GM19467 (cell line): ENCODE data around the gene GSTM5.
"Not testable (repeated sequence)": the region's sequence is repeated elsewhere in the genome, so short reads cannot be mapped to it uniquely, and the experiment has no call there.

ENCODE experiments used
- ATAC-seq: cut with Tn5 transposase; IDR thresholded peaks from one replicate; pipeline ENCODE4 v1.9.1; 2021; ENCODE audit warnings: mild to moderate bottlenecking, moderate library complexity; ENCODE audit not compliant: unreplicated experiment

GSTM5 gene

DNA sequence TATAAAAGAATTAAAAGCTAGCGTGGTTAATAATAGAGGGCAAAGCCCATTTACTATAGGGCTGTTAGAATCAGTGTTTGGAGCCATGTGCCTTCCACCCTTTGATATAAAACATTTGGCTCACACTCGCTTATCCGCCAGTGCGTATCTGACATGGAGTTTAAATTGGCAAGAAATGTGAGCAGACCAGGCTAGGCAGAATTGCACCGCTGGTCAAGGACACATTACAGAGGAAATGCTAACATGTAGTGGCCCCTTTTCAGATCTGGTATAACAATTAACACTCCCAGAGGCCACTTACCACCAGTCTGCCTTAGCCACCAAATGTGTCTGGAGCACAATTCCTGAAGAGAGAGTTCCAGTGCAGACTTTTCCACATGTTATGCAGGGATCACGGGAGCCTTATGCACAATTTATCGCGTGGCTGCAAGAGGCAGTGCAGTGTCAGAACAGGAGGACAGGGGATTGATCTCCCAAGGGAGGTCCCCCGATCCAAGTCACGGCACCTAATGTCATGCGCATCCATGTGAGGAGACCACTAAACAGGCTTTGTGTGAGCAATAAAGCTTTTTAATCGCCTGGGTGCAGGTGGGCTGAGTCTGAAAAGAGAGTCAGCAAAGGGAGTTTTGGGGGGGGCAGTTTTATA is 14.8 kb downstream of the GSTM5 start:
- no peak for ATAC-seq

DNA sequence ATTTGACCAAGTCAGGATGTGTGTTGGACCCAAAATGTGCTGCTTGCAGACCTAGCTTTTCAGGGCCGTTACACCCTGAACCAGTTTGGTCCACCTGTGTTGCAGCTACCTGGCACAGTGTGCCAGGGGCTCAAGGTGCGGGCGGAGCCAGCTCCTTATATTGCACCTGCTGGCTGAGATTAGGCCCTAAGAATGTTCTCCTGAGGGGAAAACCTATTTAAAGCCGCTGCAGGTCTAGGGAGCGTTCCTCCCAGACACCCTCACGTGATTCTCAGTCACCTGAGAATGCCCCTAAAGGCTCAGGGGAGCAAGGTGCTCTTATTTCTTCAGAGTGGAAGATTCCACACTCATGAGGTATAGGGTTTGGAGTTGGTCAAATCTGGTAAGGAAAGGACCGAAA is 16.8 kb downstream of the GSTM5 start:
- no peak for ATAC-seq

DNA sequence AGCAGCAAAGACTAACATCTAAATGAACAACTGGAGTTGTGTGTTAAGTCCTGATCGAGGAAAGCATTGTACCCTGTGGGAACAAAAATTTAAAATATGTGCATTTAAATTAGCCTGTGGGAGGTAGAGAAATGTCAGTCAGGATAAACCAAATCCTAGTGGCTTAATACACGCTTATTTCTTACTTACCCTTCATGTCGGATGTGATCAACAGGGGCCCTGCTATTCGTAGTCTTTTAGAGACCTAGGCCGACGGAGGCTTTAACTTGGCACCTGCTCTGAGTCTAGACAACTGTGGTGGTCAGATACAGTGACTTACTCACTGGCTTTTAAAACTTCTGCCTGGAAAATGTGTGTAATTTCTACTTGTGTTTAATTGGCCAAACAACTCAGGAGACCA is 18.6 kb downstream of the GSTM5 start:
- ATAC-seq, result no peak

DNA sequence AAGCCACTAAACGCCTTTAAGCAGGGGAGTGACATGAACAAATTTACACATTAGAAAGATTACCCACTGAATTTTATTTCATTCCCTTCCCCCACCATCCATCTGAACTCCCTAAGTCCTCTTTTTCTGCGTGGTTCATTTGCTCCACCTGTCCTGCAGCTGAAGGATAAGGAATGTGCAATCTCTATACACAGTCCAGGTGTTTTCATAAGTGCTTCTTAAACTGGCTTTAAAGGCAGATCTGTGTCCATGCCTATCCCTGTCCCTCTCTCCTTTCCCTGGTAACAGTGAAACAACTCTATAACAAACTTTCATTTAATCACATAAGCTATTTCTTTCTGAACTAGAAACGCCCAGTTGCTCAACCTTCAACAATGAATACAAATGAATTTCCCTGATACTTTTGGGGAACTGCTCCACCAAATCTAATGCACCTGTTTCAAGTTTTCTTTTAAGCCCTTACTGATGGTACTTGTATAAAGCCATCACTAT is 20.4 kb downstream of the GSTM5 start:
- no peak for ATAC-seq

DNA sequence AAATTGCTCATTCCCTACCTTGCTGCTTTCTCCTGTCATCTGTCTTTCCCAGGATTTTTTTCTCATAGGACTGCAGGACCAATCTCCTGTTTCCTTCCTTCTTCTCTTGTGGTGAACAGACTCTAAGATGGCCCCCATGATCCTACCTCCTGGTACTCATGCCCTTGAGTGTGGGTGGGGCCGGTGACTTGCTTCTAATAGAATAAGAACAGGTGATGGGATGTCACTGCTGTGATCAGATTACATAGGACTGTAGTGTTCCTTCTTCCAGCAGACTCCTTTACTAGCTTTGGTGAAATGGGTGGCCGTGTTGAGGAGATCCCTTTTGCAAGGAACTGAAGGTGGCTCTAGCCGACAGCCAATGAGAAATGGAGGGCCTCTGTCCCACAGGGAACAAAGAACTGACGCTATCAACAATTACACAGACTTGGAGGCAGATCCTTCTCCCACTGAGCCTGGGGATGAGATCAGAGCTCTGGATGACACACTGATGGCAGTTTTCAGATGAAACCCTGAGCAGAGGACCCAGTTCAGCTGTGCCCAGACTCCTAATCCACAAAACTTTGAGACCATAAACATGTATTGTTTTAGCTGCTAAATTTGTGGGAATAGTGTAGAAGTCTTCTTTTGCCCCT is 21.3 kb downstream of the GSTM5 start:
- no peak for ATAC-seq

DNA sequence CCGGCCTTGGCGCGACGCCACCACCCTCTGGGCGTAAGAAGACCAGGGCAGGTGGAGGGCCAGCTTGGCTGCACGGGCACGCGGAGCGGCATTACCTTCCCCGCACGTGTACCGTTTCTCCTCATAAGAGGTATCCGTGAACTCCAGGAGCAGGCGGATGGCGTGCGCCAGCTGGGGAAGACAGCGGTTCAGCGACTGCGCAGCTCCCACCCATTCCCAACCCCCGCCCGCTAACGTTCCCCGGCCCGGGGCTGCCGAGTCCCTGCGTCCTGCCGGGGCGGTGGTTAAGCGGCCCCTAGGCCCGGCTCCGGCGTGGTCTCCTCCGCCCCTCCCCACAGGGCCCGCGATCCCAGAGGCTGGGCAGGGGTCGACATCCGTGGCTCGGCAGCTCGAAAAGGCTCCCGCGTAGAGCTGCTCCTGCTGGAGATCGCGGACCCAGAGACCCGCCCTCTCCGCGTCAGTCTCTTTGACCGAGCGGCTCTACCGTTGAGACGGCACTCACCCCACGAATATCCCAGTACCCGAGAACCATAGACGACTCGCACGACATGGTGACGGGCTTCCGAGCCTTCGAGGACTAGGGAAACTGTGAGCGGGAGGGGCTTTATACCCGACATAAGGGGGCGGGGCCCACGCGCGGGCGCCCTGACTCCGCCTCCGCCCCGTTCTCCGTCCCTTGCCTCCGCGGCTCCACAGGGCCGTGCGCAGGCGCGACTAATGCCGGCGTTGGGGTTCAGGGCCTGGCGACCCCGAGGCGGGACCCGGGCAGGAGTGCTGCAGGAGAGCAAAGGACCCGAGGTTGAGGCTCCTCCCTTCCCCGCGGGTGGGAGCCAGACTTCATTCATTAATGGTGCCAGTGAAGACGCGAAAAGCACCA is 27.9 kb downstream of the GSTM5 start:
- peak; percentile 59 for ATAC-seq

DNA sequence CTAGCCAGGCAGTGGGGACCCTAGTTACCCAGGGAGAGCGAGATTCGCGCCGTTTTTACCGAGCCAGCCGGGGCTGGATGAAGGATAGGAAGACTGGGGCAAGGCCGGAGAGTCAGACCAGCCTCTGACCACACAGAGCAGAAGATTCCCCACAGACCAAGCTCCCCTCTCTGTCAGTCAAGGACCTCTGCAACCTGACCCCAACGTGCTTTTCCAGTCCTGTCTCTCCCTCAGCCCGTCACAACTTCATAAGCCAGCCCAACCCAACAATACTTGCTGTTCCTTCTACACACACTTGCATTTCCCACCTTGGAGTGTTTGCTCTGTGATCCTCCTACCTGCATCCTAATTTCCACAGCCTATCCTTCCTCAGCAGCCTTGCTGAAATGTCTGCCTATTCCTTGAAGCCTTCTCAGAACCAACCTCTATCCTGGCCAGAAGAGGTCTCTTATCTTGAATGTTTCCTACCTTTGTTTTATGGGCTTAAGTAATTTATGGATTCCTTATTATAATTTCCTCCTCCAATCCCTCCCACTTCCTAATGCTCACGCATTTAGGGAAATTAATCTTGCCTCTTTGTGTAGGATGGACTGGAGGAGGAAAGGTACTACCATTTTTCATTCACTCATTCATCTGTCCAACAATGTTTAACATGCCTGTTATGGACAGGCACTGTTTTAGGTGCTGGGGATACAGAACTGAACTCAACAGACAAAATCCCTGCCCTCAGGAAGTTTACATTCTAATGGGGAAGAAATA is 28.7 kb downstream of the GSTM5 start, which contains the start of gene GSTM3:
GSTM3 (minus strand) TSS at position 424 of the 759 bp plus-strand sequence. CDS start 751 bp downstream, outside the sequence.
- ATAC-seq, result no peak

DNA sequence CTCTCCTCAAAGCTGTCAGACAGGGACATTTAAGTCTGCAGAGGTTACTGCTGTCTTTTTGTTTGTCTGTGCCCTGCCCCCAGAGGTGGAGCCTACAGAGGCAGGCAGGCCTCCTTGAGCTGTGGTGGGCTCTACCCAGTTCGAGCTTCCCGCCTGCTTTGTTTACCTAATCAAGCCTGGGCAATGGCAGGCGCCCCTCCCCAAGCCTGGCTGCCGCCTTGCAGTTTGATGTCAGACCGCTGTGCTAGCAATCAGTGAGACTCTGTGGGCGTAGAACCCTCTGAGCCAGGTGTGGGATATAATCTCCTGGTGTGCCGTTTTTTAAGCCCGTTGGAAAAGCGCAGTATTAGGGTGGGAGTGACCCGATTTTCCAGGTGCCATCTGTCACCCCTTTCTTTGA is 36.3 kb downstream of the GSTM5 start:
- not testable (repeated sequence) for ATAC-seq

DNA sequence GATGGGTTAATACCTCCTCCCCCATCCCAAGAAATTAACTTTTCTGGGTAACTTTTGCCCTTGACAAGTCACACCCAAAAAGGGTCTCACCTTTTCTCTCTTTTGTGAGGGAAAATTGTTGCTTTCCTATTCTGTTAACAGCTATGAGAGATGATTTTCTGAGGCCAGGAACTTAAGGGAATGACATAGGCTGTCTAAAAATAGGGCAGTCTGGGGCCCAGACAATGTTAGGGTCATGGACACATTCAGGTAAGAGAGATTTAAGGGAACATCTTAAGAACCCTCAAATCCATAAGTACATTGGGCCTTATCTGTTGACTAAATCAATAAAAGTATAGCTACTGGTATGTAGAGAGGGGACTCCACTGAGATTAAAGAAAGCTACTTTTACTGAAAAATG is 37.2 kb downstream of the GSTM5 start:
- no peak for ATAC-seq

DNA sequence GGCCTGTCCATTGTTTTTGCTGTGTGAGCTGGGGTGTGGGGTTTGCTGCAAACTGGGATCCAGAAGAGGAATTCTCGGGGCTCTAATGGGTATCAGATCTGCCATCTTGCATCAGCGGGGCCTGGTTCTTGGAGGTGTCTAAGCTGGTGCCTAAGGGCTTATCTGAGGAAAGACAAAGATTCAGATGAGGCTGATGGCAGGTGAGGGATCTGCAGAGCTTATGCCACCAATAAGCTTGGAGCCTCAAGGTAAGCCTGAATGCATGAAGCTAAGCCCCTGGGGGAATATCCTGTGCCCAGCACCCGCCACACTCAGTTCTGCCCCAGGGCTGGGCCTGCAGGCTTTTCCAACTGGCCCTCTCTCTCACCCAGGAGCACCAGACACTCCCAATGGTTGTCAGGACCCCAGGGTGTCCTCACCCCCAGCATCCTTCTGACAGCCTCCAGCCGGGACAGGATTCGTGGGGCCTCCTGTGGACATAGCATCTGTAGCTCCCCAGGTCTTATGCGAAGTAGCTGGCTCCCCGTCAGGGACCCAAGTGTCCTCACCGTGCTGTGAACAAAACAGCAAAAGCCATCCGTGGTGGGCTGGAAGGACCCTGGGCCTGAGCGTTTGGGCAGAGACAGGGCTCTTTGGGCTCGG is 38.3 kb downstream of the GSTM5 start:
- no peak for ATAC-seq

DNA sequence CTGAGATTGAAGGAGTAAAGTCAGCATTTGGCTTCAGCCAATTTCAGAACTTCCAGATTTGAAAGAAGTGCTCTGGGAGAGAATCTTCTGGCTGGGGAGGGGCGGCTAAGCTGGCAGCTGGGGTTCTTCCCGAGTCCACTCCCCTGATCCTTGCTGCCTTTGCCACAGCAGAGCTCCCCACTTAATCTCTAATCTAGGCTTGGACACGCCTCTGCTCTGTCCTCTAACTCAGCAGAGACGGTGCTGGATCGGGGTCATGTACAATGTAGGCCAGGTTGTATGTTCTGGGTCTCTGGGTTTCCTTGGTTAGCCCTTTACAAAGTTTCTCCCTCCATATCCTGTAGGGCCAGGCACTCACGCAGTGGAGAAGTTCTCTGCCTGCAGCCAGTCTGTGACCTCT is 38.9 kb downstream of the GSTM5 start:
- no peak for ATAC-seq

DNA sequence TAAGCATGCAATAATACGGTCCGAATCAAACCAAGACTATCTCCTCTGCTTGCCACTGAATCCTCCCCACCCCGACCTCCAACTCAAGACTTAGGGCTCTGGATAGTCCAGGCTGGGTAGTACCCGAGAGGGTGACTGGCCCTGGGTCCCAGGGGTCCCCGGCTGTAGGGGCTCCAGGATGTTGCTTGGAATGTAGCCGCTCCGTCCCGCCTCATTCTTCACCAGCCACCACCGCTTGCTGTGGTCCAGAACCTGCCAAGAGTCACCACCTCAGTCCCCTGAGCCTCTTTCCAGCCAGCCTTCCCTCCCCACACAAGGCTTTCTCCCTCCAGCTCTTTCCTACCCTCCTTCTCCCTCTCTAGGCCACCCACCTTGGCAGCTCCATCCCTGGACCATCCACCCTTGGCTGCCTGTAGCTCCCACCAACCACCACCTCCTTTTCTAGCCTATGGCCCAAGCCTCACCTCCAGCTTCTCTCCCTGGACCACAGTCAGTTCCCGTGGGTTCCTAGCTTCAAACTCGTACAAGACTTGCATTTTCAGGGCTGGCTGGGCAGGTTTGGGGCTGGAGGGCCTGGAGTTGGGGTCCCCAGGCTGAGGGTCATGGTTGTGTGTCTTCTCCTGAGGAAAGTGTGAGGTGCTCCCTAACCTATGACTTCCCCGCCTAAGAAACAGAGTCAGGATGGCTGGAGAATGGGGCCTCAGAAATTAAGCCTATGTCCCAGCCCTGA is 39.6 kb downstream of the GSTM5 start:
- ATAC-seq, result no peak

DNA sequence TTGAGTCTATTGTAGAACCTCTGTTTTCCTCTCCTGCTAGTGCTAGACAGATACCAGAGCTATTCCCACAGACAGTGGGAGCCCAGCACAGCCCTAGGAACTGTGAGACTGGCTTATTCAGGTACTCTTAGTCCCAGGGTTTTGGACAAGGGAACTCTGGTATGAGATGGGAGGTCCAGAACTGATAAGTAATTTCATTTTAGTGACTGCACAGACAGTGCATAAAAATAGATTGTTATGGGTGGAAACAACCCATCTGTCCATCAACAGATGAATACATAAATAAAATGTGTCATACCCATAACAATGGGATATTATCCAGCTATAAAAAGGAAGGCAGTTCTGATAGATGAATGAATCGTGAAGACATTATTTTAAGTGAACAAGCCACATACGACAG is 42.7 kb downstream of the GSTM5 start:
- no peak for ATAC-seq

DNA sequence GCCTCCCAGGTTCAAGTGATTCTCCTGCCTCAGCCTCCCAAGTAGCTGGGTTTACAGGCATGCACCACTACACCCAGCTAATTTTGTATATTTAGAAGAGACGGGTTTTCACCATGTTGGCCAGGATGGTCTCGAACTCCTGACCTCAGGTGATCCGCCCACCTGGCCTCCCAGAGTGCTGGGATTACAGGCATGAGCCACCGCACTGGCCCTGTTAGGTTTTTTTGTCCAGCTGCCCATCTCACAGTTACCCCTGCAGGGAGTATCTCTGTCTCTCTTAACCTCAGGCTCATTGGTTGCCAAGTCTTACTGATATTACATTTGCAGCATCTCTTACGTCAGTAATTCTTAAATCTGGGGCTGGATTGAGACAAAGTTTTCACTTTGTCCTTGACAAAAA is 44.3 kb downstream of the GSTM5 start:
- ATAC-seq, result not testable (repeated sequence)

DNA sequence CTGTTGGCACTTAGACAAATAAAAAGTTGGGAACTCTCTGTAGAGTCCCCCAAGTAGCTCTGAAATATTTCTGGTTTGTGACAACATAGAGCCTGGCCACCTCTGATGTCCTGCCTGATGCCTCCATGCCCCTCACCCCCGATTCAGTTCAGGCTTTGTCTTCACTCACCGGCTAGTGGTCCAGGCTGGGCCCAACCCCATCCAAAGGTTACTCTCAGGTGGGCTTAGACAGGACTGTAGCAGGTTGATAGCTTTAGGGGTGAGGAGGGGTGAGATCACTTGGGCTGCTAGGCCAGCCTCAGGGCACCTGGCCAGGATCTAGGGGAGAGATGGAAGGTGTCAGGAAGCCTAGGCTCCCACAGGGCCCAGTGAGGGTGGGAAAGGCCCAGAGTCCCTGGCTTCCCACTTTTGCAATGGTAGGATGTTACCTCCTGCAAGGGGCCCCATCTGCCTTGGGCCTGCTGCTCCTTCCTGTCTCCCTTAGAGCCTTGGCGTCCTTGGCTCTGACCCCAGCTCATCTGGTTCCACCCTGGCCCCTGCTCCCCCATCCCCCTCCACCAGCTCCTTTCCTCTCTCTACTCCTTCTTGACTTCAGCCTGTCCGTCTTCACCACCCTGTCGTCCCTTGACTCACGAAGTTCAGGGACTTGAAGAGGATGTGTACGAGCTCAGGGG is 44.9 kb downstream of the GSTM5 start:
- no peak for ATAC-seq

DNA sequence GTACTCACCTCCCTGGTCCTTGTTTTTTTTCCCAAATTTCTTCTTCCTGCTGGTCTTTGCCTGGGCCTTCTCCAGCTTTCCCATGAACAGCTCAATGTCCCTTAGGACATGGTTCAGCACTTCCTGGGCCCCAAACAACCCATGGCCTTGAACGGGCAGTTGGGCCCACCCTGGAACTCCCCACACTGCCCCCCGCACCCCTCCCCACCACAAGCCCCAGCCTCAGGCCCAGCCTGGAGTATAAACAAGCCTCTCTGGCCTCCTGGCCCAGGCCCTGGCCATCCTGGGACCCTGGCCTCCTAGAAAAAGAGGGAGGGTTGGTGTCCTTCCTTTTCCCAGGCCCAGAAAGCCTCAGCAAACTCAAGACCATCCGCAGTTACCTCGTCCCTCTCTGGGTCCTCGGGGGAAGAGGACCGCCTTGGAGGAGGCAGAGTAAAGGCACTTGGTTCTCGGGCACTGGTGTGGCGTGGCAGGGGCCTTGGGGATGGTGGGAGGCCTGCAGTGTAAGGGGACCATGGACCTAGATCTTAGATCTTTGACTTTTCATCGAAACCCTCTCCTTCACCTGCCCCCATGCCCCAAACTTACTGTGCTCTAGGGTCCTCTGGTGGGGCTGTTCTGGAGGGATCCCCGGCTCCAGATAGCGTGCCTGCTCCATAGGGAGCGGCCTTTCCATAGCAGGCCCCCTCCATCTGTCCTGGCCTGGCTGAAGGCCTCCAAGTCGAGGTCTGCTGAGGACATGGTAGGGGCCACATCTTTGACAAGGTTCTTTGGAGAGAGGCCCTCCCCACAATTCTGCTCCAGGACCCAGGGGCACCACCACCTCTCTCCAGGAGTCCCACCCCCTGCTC is 46.1 kb downstream of the GSTM5 start:
- ATAC-seq, result no peak

DNA sequence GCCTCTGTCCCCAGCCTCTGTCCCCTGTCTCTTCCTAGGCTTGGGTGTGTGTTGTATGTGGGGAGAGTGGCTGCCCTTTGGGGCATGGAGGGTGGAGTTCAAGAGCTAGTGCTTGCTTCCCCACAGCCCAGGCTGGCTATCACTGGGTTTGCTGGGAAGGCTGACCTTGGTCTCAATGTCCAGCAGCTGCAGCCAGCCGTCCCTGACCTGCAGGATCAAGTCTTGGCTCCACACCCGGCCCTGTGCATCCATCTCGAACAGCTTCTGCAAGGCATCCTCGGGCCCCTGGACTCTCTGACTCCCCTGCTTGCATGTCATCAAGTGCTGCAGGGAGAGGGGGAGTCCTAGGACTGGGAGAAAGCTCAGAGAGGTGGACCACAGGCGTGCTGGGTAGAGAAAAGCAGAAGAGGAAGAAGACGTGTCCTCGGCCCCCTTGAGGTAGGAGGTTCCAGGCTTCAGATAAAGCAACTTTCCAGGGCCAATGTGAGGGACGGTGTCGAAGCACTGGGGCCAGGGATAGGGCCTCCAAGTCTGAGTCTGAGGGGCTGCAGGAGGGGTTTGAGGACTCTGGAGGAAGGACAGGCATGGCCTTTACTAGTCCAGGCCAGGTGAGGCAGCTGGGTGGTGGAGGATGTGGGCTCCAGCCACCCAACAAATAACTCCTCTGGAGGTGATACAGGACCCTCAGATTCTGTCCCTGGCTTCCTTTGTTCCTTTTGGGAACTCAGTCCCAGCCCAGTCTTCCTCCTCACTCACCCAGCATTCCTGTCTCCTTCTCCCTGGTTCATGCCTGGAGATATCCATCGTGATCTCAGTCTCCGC is 47.7 kb downstream of the GSTM5 start:
- ATAC-seq, result no peak
